Inferior parietal cortex (tissue), 1 donor: Measurements from ENCODE around the gene NUP54.

Experiments used
- DNase-seq: peaks from one replicate; pipeline ENCODE4 v3.0.0-alpha.2; 2016; ENCODE audit errors: extremely low spot score

NUP54 gene

GRCh38 chr4:76072760-76073159 lies 75.4 kb downstream of the NUP54 start:
- DNase-seq = no peak

- DNase-seq = peak; percentile 88
These were observed 80.4 kb downstream of the NUP54 start for GRCh38 chr4:76067652-76068286.

- no peak for DNase-seq
These were observed 81.7 kb downstream of the NUP54 start for GRCh38 chr4:76066546-76066945.
